Nephron (organoid): ENCODE measurements around the gene HERC2.
"Not testable (repeated sequence)": the region's sequence is repeated elsewhere in the genome, so short reads cannot be mapped to it uniquely, and the experiment has no call there.

Experiments used
- H3K27ac Mint-ChIP-seq, 3 experiments: 2 replicates each; pipeline ENCODE4 v1.8.0; 2020; ENCODE audit warnings: mixed read lengths in 3 of 3, mild to moderate bottlenecking in 2 of 3, moderate library complexity in 1 of 3
- H3K27me3 Mint-ChIP-seq: 2 replicates; pipeline ENCODE4 v1.8.0; 2021; ENCODE audit warnings: low read depth, mild to moderate bottlenecking, moderate library complexity, mixed read lengths
- H3K36me3 Mint-ChIP-seq: 2 replicates; pipeline ENCODE4 v1.8.0; 2020; ENCODE audit warnings: low read depth, mixed read lengths
- H3K4me1 Mint-ChIP-seq: 2 replicates; pipeline ENCODE4 v1.8.0; 2020; ENCODE audit warnings: mixed read lengths
- H3K4me3 Mint-ChIP-seq, 3 experiments: 2 replicates each; pipeline ENCODE4 v1.8.0; 2020; ENCODE audit warnings: mild to moderate bottlenecking in 3 of 3, mixed read lengths in 3 of 3, moderate library complexity in 2 of 3
- H3K9me3 Mint-ChIP-seq: 2 replicates; pipeline ENCODE4 v1.8.0; 2020; ENCODE audit warnings: mixed read lengths
- TF ChIP-seq, protein P1 (sequence below), 3 experiments: fragments of 200-600 bp; sonication (generic); IDR thresholded peaks; one replicate each; pipeline ENCODE4 v1.5.0; 2021; ENCODE audit warnings: antibody characterized with exemption in 3 of 3; ENCODE audit not compliant: unreplicated experiment in 3 of 3

Gene HERC2

DNA sequence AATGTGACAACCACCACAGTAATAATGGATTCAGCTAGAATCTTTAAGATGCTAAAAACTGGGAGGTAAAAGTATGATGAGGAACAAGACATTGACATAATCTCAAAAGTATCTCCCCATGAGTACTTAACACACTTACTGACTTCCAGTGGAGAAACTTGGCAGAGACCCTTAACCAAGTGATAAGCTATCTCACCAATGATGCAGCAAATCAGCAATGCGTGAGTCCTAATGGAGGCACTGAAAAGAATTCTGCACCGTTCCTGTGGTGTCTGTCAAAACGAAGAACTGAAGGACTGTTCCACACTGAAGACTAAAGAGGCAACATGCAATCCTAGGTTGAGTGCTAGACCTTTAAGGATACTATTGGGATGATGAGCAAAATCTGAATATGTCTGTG, 154.9 kb downstream of the HERC2 start:
- H3K4me1 Mint-ChIP-seq, result no peaks in the 10 kb centered on the region
- no peak overlapping the region for H3K4me3 Mint-ChIP-seq
- TF ChIP-seq, protein P1, sequence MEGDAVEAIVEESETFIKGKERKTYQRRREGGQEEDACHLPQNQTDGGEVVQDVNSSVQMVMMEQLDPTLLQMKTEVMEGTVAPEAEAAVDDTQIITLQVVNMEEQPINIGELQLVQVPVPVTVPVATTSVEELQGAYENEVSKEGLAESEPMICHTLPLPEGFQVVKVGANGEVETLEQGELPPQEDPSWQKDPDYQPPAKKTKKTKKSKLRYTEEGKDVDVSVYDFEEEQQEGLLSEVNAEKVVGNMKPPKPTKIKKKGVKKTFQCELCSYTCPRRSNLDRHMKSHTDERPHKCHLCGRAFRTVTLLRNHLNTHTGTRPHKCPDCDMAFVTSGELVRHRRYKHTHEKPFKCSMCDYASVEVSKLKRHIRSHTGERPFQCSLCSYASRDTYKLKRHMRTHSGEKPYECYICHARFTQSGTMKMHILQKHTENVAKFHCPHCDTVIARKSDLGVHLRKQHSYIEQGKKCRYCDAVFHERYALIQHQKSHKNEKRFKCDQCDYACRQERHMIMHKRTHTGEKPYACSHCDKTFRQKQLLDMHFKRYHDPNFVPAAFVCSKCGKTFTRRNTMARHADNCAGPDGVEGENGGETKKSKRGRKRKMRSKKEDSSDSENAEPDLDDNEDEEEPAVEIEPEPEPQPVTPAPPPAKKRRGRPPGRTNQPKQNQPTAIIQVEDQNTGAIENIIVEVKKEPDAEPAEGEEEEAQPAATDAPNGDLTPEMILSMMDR (IDR thresholded peaks at IDR 0.05; ENCODE audit: unreplicated experiment in 3 of 3), result no peak
- no peaks in the 10 kb centered on the region for H3K27me3 Mint-ChIP-seq
- H3K9me3 Mint-ChIP-seq, result no peaks in the 10 kb centered on the region
- H3K36me3 Mint-ChIP-seq, result peaks cover 85% of the 10 kb centered on the region
- H3K27ac Mint-ChIP-seq, result no peak overlapping the region

DNA sequence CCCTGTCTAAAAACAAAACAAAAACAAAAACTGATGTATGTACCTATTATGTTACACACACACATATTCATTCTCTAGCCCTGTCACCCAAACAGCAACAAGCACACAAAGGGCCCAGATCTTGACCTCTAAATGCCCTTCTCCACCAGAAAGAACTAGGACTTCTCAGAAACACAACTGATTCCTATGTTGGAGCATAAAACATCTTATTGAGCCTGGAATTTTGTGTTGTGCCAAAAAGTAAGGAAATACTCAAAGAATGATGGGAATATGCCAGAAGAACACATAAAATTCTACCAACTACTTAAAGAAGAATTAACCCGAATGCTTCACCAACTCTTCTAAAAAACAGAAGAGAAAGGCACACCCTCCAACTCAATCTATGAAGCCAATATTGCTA, 156.2 kb downstream of the HERC2 start:
- no peak overlapping the region for H3K27ac Mint-ChIP-seq
- no peaks in the 10 kb centered on the region for H3K4me1 Mint-ChIP-seq
- TF ChIP-seq, protein P1 (IDR thresholded peaks at IDR 0.05; ENCODE audit: unreplicated experiment in 3 of 3), result no peak
- H3K9me3 Mint-ChIP-seq, result peaks cover 2% of the 10 kb centered on the region
- H3K36me3 Mint-ChIP-seq, result peaks cover 89% of the 10 kb centered on the region
- H3K27me3 Mint-ChIP-seq, result no peaks in the 10 kb centered on the region
- no peak overlapping the region for H3K4me3 Mint-ChIP-seq

GRCh38 chr15:28164876-28165275, 157.1 kb downstream of the HERC2 start:
- Mint-ChIP-seq H3K9me3 (peaks cover 4% of the 10 kb centered on the region), H3K36me3 (peaks cover 91% of the 10 kb centered on the region), H3K4me3 (peak overlapping the region in 1 of 3 experiments; percentile 21), H3K27ac (peak overlapping the region in 1 of 3 experiments; percentile 82), H3K4me1 (no peaks in the 10 kb centered on the region), H3K27me3 (no peaks in the 10 kb centered on the region)
- TF ChIP-seq, protein P1 (IDR thresholded peaks at IDR 0.05; ENCODE audit: unreplicated experiment in 3 of 3), result no peak

- Mint-ChIP-seq H3K4me3 (no peak overlapping the region), H3K27ac (no peak overlapping the region), H3K36me3 (peaks cover 75% of the 10 kb centered on the region), H3K27me3 (no peaks in the 10 kb centered on the region), H3K9me3 (peaks cover 35% of the 10 kb centered on the region), H3K4me1 (no peaks in the 10 kb centered on the region)
- TF ChIP-seq, protein P1 (IDR thresholded peaks at IDR 0.05; ENCODE audit: unreplicated experiment in 3 of 3), result no peak
These were observed 167.7 kb downstream of the HERC2 start for GRCh38 chr15:28154283-28154682.

- no peak overlapping the region for H3K27ac Mint-ChIP-seq
- H3K27me3 Mint-ChIP-seq, result no peaks in the 10 kb centered on the region
- peaks cover 38% of the 10 kb centered on the region for H3K9me3 Mint-ChIP-seq
- H3K4me3 Mint-ChIP-seq, result no peak overlapping the region
- peaks cover 78% of the 10 kb centered on the region for H3K36me3 Mint-ChIP-seq
- no peaks in the 10 kb centered on the region for H3K4me1 Mint-ChIP-seq
- TF ChIP-seq, protein P1 (IDR thresholded peaks at IDR 0.05; ENCODE audit: unreplicated experiment in 3 of 3), result no peak
These were observed 168.4 kb downstream of the HERC2 start for GRCh38 chr15:28153492-28154119.

DNA sequence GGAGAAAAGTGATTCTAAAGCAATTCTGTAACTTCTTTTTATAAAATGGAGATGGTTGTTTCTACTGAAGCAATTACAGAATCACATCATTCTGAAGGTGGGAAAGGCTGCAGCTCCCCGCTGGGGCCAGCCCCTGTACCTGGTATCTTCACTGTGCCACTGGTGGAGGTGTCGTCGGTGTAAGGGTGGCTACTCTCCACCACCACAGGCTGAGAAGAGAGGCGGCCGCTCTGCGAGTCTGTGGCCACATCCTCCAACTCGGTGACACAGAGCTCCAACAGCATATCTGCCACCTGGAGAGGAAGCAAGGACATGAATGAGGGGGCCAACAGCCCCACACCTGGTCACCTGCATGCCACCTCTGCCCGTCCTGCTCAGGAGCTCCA, 169.4 kb downstream of the HERC2 start:
- Mint-ChIP-seq H3K9me3 (peaks cover 36% of the 10 kb centered on the region), H3K36me3 (peaks cover 78% of the 10 kb centered on the region)
- not testable (repeated sequence) for H3K4me3 Mint-ChIP-seq, H3K27ac Mint-ChIP-seq, H3K27me3 Mint-ChIP-seq, H3K4me1 Mint-ChIP-seq

DNA sequence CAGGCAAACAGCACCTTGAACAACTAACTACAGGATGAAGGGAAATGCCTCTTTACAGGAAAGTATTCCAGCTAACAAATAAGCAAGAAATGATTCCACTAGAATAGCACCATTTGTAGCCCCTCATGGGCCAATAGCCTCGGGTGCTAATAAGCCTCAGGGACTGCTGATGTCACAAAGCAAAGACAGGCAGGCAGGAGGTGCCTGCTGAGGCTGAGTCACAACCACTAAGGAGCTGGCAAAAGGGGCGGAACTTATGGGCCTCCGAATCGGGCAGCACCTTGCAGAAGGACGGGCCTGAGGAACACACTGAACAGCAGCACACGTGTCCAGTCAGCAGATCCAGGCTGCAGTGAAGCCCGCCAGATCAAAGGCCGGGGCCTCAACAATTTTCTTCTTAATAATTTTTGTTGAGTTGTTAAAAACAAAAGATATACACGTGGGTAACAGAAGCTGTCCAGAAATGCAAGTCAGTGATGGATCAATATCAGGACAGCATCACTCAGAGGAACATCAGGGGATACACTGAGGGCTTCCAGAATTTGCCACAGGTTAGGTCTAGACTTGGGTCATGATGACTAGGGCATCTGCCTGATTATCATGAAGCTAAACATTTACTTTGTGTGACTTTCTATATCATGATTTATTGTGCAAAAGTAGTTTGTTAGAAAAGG, 170.0 kb downstream of the HERC2 start:
- H3K27me3 Mint-ChIP-seq, H3K4me1 Mint-ChIP-seq, H3K4me3 Mint-ChIP-seq, H3K27ac Mint-ChIP-seq: not testable (repeated sequence)
- H3K36me3 Mint-ChIP-seq, result peaks cover 75% of the 10 kb centered on the region
- peaks cover 32% of the 10 kb centered on the region for H3K9me3 Mint-ChIP-seq
